CD4-positive, alpha-beta T cell treated with Interleukin-17A for 4 hours (primary cell): ENCODE results near the gene CD3G.
"Not testable (repeated sequence)": the region's sequence is repeated elsewhere in the genome, so short reads cannot be mapped to it uniquely, and the experiment has no call there.

Source experiments
- DNase-seq: peaks from one replicate; pipeline ENCODE4 v3.0.0-alpha.2; 2020; ENCODE audit warnings: mixed read lengths

Gene CD3G

DNA sequence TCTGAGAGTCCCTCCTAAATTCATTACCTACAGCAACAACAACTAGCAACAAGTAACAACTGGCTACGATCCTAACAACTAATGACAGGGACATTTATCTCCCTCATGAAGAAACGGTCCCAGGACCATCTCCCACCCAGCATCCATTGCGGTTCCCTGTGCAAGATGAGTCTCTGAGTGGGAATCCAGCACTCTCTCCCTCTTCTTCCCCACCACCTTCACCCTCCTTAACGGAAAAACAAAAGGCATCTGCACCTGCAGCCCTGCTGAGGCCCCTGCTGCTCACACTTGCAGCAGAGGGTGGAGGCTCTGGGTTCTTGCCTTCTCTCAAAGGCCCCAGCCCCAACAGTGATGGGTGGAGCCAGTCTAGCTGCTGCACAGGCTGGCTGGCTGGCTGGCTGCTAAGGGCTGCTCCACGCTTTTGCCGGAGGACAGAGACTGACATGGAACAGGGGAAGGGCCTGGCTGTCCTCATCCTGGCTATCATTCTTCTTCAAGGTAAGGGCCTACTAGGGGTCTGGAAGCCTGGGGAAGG is at the start of gene CD3G:
Gene CD3G, plus strand, starts transcription at position 364 of the 535 bp plus-strand sequence. Its CDS starts 80 bp downstream, at position 444.
- peak; percentile 88 for DNase-seq

DNA sequence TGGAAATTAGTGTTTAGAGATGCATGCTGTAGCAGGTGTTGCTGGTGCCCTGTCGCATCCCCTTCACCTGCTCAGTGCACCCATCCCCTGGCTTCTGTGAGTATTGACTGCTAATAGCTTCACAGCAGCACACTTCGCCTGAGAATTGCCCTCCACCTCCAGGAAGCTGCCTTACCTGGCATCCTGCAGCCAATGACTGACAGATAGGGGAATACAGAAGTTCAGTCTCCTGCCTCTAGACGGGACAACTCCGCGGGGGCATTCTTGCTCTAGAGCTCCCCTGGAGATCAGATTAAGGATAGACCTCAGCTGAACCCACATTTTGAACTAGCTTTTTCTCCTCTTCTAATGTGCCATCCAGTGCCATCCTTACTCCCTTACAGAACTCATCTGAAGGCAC is 48.9 kb upstream of the CD3G start:
- no peak for DNase-seq

GRCh38 chr11:118295815-118296454 is 48.2 kb upstream of the CD3G start:
- peak; percentile 69 for DNase-seq

DNA sequence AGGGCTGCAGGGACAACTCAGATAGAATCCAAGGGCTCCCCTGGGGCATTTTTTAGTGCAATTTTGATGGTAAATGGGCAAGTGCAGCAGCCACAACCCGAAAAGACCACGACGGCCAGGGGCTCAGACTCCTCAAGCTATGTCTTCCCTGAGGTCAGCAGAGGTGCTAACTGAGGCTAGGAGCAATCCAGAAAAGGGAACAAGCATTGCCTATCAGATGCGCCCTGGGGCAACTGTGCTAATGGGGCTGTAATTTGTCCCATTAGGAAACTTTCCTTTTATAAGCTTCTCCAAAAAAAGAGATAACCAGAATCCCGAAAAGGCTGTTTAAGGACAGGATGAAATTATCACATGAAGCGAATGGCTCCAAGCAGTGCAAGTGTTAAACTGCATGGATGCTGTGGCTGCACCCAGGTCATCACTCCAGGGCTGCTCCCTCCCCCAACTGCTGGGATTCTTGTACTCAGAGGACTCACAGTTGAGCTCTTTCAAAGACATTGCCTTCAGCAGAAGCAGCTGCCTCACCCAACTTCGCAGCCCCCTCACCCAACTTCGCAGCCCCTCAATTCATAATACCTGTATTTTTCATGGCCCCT is 42.4 kb upstream of the CD3G start:
- no peak for DNase-seq

GRCh38 chr11:118304227-118304567 is 39.9 kb upstream of the CD3G start:
- peak; percentile 28 for DNase-seq

- DNase-seq = peak; percentile 79
Observed at GRCh38 chr11:118304568-118305248, 39.4 kb upstream of the CD3G start, which contains the start of gene CD3E. Gene CD3E, plus strand, starts transcription at chr11:118304730. Its CDS starts 223 bp downstream, at chr11:118304953.

GRCh38 chr11:118305726-118306125 is 38.4 kb upstream of the CD3G start:
- peak; percentile 71 for DNase-seq

DNA sequence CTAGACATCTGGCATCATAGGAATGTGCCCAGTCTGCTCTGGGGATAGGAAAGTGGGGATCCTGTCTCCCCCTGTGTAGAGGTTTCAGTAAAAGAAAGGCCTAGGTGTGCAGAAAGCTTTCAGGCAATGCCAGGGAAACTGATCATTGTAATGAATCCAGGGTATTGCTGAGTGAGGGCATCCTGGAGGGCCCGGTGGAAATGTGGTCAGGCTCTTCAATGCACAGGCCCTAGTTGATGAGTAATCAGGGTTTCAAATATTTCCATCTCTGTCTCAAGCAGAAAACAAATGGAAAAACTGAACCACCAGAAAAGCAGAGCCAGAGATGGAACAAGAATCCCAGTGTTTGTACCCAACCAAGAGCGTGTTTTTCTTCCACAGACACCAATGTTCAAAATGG is 37.6 kb upstream of the CD3G start:
- peak; percentile 62 for DNase-seq

DNA sequence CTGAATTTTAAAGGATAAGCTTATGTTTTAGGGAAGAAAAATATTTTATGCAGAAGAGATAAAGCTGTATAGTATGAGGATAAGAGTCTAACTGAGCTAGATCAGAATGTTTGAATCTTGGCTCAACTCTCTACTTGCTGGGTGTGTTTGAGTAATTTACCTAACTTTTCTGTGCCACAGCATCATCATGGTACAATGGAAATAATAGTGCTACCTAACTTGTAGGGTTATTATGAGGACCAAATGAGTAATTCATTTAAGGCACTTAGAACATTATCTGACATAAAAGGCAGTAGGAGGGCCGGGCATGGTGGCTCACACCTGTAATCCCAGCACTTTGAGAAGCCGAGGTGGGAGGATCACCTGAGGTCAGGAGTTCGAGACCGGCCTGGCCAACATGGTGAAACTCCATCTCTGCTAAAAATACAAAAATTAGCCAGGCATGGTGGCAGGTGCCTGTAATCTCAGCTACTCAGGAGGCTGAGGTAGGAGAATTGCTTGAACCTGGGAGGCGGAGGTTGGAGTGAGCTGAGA is 35.1 kb upstream of the CD3G start:
- DNase-seq = not testable (repeated sequence)

GRCh38 chr11:118310271-118310670 is 33.9 kb upstream of the CD3G start:
- DNase-seq = no peak

GRCh38 chr11:118310781-118311485 is 33.2 kb upstream of the CD3G start:
- no peak for DNase-seq

GRCh38 chr11:118311518-118311917 is 32.6 kb upstream of the CD3G start:
- no peak for DNase-seq

DNA sequence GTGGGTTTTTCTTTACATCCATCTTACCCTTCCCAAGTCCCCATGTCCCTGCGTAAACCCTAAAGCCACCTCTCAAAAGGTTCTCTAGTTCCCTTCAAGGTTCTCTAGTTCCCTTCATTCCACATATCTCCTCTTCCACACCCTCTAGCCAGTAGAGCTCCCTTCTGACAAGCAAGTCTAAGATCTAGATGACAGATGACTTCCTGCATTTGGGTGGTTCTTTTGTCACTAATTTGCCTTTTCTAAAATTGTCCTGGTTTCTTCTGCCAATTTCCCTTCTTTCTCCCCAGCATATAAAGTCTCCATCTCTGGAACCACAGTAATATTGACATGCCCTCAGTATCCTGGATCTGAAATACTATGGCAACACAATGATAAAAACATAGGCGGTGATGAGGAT is 31.8 kb upstream of the CD3G start:
- no peak for DNase-seq

GRCh38 chr11:118313242-118313641 is 30.9 kb upstream of the CD3G start:
- DNase-seq = no peak

GRCh38 chr11:118314988-118315411 is 29.1 kb upstream of the CD3G start:
- no peak for DNase-seq

- no peak for DNase-seq
Observed at GRCh38 chr11:118318124-118318523, 26.0 kb upstream of the CD3G start.

DNA sequence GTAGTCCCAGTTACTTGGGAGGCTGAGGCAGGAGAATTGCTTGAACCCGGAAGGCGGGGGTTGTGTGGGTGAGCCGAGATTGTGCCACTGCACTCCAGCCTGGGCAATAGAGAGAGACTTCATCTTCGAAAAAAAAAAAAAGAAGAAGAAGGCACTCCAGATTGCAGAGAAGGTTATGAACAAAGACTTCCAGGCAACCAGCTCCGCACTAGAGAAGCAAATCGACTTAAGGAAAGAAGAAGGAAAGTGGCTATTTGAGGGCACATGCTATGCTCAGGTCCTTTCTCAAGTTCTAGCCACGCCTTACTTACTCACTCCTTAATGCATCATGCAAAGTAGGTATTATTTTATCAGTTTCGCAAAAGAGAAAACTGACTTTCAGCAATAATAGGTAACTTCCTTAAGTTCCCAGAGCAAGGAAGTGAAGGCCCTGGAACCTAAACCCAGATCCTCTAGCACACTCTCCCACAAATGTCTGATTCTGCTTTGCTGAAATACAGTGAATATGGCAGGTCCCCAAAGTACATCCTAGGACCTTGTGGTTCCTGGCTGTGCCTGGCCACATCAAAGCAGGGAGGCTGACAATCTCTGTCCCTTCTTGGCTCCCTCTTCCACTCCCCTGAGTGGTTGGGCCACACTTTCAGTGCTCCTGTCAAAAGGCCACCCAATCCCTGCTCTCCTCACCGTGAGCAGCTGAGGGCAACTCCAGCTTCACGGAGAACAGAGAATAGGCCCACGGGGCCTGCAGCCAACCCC is 25.4 kb upstream of the CD3G start:
- DNase-seq = no peak

DNA sequence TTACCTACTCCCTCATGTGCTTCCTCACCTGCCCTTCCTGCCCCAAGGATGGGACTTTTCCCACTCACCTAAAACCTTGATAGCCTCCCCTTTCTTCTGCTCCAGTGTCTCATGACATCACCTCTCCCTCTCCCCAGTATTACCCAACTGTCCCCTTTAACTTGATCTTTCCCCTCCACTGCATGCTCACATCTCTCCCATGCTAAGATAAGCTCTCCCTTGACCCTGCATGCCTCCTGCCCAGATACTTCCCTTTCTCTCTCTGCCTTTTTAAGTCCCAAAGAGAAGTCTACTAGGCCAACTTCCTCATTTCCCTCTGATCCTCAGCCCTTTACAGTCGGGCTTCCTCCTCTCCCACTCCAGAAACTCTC is 24.8 kb upstream of the CD3G start:
- DNase-seq = no peak

GRCh38 chr11:118320515-118320914 is 23.6 kb upstream of the CD3G start:
- DNase-seq = no peak

DNA sequence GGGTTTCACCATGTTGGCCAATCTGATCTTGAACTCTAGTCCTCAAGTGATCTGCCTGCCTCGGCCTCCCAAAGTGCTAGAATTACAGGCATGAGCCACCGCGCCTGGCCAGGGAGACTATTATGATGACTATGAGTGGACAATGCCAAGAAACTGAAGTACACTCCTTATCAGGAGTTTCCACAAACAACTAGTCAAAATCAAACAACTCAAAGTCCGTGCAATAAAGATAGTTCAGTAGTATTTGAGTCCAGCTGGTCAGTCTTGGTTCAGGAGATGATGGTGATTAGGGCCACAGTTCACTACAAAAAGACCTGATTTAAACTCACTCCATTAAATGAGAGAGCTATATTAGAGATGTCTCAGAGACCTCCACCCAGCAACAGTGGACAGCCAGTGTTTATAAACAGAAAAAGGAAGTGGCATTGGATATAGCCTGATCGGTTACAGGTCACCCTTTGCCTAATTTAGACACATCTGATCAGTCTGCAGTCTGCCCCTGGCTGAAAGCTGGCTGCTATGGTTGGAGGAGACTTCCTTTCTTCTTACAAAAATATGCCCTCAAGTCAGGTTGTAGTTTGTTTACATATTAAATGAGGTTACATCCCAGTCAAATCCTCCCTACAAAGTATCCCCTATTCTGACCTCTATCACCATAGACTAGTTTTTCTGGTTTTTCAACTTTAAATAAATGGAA is 22.6 kb upstream of the CD3G start:
- DNase-seq = no peak

DNA sequence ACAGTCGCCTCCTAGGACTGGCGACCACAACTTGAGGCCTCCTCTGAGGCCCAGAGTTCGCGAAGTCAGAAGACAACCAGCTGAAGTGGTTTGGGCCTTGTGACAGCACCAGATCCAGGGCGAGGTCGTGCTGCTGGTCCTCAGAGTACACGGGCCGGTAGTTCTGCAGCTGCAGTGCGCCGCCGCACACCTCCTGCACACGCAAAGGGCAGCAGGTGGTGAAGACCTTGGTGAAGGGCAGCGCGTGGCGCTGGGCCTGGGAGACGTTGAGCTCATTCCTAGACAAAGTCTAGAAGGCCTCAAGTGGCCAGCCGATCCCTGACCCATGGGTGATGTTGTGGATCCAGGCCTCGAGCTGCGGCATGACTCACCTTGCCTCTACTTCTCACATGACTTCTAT is 21.4 kb upstream of the CD3G start:
- DNase-seq = no peak

GRCh38 chr11:118325283-118325682 is 18.9 kb upstream of the CD3G start:
- DNase-seq = no peak
